Measurements from ENCODE around the gene NUPR1.

- TF ChIP-seq CTCF (IDR thresholded peaks at IDR 0.05 in 2 of 3, conservative IDR thresholded peaks at IDR 0.05 in 1 of 3; ENCODE audit: borderline replicate concordance in 1 of 3, insufficient read depth in 1 of 3, low read depth in 2 of 3, low read length in 2 of 3) = no peak
- TF ChIP-seq EGR1 (IDR thresholded peaks at IDR 0.05; ENCODE audit: low read depth) = no peak
- TF ChIP-seq POLR2A (IDR thresholded peaks at IDR 0.05; ENCODE audit: borderline replicate concordance, extremely low read depth, insufficient read depth, insufficient read length) = no peak
Measured at GRCh38 chr16:28534542-28535373, 4.0 kb downstream of the NUPR1 start.

Data from HCT116 (cell line).